Limb (tissue), 2 donors: ENCODE results near the gene CARD14.
"Not testable (repeated sequence)": the region's sequence is repeated elsewhere in the genome, so short reads cannot be mapped to it uniquely, and the experiment has no call there.

Experiments used
- DNase-seq, 2 donors: peaks; one replicate each; pipeline ENCODE4 v3.0.0-alpha.2; 2016; ENCODE audit errors: extremely low spot score in 2 of 2

The CARD14 gene

DNA sequence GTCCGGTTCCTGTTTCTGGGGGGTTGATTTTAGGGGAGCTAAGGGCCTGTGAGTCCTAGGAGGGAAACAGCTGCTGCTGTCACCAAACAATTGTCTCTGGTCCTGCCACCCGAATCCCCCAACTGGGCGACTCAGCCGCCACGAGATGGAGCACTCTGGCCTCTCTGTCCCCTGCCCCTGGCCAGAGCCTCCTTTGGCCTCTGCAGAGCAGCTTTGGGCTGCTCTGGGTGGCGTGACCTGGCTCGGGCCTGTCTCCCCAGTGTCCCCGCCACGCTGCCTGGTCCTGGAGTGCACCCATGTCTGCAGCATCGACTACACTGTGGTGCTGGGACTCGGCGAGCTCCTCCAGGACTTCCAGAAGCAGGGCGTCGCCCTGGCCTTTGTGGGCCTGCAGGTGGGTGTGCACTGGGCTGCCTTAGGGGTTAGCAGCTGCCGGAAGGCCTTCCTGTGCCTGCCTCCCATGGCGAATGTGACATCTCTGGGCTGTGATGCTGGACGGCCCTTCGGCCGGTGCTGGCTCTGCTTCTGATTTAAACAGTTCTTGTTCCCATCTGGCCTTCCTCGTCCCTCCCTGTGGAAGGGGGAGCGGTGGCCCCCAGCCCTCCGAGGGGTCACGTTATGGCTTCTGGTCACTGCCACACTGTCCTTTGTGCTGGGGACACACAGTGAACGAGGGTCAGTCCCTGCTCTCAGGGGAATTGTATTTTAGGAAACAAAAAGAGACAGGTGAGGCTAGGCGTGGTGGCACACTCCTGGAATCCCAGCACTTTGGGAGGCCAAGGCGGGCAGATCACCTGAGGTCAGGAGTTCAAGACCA, 79.3 kb downstream of the CARD14 start:
- no peak for DNase-seq

DNA sequence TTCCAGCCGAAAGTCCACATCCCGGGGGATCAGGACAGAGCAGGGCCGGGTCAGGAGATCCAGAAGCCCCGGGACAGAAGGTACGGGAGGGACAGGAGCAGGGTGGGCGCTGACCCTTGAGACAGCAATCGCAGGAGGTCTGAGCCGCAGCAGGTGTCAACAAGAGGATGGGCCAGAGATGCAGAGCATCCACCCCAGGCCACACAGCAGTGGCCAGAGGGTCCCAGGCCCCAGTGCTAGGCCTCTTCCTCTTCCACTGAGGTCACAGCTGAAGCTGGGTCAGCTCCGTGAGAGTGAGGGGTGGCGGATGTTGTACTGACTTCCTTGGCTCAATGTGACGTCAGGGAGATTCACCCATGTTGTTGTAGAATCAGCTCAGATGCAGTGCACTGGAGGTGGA, 82.1 kb downstream of the CARD14 start:
- no peak for DNase-seq

DNA sequence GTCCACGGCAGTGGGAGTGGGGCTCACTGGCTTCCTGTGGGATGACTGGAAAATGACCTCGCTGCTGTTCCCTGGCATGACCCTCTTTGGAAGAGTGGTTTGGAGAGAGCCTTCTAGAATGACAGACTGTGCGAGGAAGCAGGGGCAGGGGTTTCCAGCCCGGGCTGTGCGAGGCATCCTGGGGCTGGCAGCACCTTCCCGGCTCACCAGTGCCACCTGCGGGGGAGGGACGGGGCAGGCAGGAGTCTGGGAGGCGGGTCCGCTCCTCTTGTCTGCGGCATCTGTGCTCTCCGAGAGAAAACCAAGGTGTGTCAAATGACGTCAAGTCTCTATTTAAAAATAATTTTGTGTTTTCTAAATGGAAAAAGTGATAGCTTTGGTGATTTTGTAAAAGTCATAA, 83.0 kb downstream of the CARD14 start:
- peak in 1 of 2 donors; percentile 64 for DNase-seq

DNA sequence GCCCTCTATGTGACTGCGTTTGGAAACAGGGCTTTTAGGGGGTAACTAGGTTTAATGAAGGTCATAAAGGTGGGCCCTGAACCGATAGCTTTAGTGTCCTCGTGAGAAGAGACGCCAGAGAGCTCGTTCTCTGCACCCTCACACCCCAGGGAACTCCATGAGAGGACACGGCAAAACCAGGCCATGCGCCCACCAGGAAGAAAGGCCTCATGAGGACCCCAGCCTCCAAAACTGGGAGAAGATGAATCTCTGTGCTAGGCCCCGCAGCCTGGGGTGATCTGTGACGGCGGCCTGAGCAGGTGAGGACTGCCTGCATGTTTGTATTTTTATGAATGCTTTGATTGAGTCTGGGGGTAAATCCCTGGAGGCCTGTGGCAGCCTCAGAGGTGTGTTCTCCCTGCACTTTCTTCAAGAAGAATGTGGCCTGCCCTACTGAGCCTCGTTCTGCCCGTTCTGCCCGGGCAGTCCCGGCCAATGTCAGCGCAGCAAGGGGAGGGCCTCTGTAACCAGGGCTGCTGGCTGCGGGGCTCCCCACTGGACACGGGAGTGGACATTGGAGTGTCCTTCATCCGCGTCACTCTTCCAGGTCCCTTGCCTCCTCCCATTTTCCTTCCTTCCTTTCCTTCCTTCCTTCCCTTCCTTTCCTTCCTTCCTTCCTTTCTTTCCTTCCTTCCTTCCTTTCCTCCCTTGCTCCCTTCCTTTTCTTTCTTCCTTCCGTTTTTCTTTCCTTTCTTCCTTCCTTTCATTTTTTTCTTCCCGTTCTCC, 84.0 kb downstream of the CARD14 start:
- no peak for DNase-seq

DNA sequence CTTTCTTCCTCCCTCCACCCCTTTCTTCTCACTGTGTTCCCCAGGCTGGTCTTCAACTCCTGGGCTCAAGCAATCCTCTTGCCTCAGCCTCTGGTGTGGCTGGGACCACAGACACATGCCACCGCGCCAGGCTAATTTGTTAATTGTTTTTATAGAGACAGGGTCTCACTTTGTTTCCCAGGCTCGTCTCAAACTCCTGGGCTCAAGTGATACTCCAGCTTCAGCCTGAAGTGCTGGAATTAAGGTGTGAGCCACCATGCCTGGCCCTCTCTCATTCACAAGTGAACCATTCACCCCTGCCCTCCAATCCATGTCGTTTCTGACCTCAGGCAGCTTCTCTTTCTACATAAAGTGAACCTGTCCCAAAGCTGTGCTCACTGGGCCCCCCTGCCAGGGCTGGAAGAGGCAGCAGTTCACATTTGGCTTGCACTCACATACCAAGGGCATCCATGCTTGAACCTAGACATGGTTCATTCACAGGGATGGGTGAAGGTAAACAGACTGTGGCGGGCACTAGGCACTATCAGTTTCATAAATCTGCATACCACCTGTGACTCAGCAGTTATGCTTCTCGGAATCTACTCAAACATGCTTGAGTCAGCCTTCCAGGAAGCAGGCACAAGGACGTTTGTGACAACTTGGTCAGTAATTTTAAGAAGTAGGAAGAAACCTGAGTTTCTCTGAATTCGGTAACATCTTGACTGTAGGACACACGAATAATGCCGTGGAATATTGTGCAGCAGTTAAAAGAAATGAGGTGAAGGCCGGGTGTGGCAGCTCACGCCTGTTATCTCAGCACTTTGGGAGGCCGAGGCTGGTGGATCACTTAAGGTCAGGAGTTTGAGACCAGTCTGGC, 84.8 kb downstream of the CARD14 start:
- DNase-seq: no peak

DNA sequence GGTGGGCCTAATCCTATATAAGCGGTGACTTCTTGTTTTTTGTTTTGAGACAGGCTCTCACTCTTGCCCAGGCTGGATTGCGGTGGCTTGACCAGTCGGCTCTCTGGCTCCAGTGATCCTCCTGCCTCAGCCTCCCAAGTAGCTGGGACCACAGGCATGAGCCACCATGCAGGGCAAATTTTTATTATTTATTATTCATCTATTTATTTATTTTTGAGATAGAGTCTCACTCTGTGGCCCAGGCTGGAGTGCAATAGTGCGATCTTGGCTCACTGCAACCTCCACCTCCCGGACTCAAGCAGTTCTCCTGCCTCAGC, 86.2 kb downstream of the CARD14 start:
- DNase-seq: no peak

DNA sequence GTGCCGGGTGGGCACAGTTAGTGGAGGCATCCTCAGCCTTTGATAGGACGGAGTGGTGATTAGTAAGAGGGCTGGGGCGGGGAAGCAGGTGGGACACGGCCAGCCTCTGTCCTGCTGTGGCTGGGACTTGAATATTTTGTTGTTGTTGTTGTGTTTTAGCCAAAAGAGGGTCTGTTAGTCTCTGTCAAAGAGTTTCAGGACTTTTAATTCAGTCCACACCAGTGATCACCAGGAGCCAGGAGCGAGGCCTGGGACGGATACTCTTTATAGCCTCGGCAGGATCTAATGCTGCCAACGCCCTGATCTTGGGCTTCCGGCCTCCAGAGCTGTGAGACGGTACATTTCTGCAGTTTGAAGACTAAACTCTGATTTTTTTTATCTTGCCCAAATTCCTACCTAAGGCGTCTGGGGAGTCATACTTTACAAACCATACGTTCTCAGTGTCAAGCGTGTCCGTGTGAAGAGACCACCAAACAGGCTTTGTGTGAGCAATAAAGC, 87.9 kb downstream of the CARD14 start:
- DNase-seq: no peak

DNA sequence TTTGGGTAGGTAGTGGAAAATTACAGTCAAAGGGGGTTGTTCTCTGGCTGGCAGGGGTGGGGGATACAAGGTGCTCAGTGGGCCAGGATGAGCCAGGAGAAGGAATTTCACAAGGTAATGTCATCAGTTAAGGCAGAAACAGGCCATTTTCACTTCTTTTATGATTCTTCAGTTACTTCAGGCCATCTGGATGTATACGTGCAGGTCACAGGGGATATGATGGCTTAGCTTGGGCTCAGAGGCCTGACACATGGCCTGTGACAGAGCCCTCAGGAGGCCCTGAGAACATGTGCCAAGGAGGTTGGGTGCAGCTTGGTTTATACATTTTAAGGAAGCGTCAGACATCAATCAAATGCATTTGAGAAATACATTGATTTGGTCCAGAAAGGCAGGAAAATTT, 88.5 kb downstream of the CARD14 start:
- DNase-seq: not testable (repeated sequence)
